ENCODE results near the gene CCT4. TPM values are rescaled to one million over a fixed set of nuclear protein-coding genes. Genes with fewer than 3 reads are reported as not detected.

Gene CCT4
- 178 and 181 TPM in 2 replicates for total RNA-seq

DNA sequence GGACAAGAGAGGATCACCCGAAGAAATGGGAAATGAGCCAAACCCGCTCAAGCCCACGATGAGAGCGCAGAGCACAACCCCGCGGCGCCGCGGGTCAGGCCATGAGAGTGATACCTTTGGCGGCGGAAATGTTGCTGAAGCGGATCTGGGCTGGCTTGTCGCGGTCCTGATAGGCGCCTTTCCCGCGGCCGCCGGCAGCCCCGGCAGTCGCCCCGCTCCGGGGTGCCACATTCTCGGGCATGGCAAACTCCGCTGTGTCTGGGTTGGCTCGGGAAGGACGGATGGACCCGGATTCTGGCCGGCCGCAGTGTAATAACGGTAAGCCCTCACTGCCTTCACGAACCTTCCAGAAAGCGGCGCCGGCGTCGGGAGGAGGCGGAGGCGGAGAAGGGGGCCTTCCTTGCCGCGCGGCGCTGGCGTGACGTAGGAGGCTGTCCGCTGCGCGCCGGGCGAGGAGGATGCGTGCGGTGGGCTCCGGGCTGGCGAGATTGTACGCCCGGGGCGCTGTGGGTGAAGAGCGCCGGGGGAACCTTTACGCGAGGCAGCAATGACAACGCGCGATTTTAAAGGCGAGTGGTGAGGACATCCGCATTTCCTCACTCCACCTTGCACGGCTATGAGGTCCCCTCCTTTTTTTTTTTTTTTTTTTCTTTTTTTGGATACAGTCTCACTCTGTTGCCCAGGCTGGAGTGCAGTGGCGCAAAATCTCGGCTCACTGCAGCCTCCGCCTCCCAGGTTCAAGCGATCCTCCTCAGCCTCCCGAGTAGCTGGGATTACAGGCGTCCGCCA lies at the start of gene CCT4:
Gene CCT4 (minus strand): TSS at position 390 of the 789 bp plus-strand sequence. CDS start 149 bp downstream, at position 241.
- intact Hi-C loops (cut with micrococcal nuclease): loop anchor here (1.0 to 10.0 kb wide), 15 partner anchors 17 to 1952 kb away; partner anchors contain the start of genes COMMD1, EHBP1, FAM161A and MDH1

DNA sequence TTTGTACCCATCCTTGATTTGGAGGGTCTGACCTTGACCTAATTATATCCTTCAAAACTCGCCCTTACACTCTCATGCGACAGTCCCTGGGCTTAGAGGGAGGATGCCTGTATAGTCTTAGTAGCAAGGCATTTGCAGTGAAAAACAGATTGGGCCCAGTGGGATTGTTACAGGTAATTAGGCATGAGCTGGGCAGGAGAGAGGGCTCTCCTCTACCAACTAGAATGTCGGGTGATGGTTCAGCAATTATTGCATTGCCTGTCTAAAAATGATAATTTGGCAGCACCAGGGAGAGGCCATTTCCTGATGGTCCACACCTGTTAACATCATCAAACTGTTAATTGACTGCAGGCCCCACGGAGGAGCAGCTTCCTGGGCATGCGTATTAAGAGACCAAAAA lies 49.4 kb upstream of the CCT4 start:
- intact Hi-C loops (cut with micrococcal nuclease): no loop called here

DNA sequence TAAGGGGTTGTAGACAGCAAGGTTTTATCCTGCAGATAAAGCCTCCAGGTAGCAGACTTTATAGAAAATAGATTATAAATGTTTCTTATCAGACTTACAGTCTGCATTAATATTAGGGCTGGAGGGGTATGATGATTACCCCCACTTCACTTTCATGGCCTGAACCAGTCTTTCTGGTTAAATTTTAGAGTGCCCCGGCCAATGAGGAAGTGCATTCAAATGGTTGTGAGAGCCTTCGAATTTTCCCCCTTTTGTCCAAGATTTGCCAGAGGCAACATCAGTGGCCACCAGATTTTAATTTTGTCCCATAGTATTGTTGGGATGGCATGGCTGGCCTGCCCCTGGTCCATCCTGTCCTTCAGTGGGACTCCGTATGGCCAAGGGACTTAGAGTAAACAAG lies 48.6 kb upstream of the CCT4 start:
- intact Hi-C loops (cut with micrococcal nuclease): no loop called here

GRCh38 chr2:61928826-61929461 lies 40.5 kb upstream of the CCT4 start:
- intact Hi-C loops (cut with micrococcal nuclease): no loop called here

- intact Hi-C loops (cut with micrococcal nuclease): no loop called here
Measured at GRCh38 chr2:61926531-61927477, 38.3 kb upstream of the CCT4 start.

DNA sequence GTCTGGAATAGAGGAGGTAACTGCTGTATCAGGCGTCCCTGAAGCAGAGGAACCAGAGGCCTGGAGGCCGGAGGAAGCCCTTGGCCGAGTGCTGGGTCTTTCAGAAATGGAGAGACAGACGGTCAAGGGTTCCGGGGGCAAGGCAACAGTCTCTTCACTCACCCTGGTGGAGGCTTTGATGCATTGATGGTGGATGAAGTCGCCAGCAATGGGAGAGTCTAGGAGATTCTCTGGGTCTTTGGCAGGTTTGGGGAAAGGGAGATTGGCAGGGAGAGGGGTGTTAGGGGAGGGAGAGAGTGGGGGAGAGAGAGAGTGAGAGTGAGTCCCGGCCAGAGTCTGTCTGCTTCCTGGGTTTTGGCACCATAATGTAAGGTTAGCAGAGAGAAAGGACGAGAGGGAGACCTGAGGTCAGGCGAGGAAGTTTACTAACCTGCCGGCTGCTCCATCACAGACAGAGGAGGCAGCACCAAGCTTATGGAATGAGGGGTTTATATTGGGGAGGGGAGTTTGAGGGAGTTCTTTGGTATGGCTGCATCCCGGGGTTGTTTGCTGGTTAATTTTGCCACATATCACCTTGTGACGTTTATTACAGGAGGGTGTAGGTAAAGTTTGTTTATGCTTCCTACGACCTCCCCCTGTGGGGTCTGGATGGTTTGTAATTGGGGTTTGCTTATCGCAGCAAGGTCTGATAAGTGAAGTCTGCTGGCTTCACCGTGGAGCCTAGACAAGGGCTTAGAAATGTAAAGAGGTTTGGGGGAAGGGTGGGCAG lies 36.6 kb upstream of the CCT4 start:
- intact Hi-C loops (cut with micrococcal nuclease): no loop called here

DNA sequence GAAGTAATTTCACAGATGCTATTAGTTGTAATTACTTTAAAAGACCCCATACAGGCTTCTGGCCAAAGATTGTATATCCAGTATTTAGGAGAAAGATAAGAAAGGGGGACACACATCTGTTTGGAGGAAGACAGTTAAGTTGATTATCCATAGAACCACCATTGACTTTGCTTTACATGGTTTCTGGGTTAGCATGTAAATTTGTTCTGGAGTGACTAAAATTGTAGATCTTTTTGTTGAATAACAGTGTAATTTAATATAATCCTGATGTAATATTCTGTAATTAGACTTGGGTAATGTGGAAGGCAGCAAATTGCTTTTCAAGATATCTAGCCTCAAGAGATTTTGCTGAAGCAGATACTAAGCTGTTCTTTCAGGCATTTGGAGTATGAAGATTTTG lies 34.3 kb upstream of the CCT4 start:
- intact Hi-C loops (cut with micrococcal nuclease): loop anchor here (2.0 kb wide), 1 partner anchor 64 kb away; no protein-coding TSS in a partner anchor

- intact Hi-C loops (cut with micrococcal nuclease): no loop called here
Measured at GRCh38 chr2:61920548-61920947, 32.1 kb upstream of the CCT4 start.

GRCh38 chr2:61914794-61915193 lies 26.3 kb upstream of the CCT4 start:
- intact Hi-C loops (cut with micrococcal nuclease): loop anchor here (5.0 kb wide), 1 partner anchor 383 kb away; no protein-coding TSS in a partner anchor

DNA sequence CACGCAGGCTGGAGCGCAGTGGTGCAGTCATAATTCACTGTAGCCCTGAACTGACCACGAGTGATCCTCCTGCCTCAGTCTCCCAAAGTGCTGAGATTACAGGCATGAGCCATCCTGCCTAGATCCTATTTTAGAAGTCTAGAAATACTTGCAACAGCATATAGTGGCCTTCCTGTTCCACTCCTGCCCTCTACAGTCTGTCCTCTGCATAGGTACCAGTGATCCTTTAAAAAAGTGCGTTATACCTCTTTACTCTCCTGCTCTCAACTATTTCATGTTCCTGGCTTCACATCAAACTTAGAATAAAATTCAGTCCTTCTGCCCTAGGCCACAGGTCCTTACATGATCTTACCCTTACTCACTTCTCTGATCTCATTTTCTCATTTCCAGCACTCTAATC lies 23.1 kb upstream of the CCT4 start:
- intact Hi-C loops (cut with micrococcal nuclease): no loop called here

DNA sequence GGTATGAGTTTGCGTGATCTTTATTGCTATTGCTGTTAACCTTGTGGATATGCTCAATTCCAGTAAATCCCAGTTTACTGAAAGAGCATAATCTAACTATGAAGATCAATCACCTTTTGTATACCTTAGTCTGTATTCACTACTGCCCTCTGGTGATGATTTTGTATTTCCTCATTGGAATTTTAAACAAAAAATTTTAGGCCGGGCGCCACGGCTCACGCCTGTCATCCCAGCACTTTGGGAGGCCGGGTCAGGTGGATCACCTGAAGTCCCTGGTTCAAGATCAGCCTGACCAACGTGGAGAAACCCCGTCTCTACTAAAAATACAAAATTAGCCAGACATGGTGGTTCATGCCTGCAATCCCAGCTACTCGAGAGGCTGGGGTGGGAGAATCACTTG lies 22.1 kb upstream of the CCT4 start:
- intact Hi-C loops (cut with micrococcal nuclease): no loop called here

DNA sequence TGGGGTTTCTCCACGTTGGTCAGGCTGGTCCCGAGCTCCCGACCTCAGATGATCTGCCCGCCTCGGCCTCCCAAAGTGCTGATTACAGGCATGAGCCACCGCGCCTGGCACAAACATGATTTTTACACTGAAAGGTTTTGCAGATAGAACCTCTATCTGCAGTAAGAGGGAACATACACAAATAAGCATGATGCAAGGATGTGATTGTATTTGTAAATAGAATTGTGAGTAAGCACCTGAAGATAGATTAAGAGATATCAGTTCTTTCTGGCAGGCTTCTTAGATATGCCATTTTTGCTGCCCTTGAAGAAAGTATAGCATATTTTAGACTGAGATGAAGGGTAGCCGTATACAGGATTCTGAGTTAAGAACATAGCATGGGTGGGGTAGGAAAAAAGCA lies 20.7 kb upstream of the CCT4 start:
- intact Hi-C loops (cut with micrococcal nuclease): loop anchor here (5.0 kb wide), 4 partner anchors 217 to 1678 kb away; partner anchors contain the start of genes EHBP1, MDH1 and WDPCP

DNA sequence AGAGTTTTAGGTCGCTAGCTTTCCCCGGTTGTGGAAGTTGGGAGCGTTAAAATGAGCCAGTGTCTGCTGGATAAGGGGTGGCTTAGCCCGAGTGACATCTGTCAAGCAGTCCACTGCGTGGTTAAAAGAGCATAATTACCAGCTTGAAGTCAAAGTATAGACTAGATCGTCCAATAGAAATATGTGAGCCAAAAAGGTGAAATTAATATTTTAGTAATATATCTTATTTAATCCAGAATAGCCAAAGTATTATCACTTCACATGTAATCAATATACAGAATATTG lies 17.7 kb upstream of the CCT4 start:
- intact Hi-C loops (cut with micrococcal nuclease): loop anchor here (5.0 kb wide), 4 partner anchors 214 to 1681 kb away; partner anchors contain the start of genes EHBP1, MDH1 and WDPCP

GRCh38 chr2:61905372-61906185 lies 17.1 kb upstream of the CCT4 start, which contains the start of gene COMMD1:
TSS of gene COMMD1 (plus strand) at chr2:61905674. CDS start at chr2:61905679, 5 bp downstream.
- intact Hi-C loops (cut with micrococcal nuclease): loop anchor here (1.0 to 5.0 kb wide), 8 partner anchors 17 to 1682 kb away; partner anchors contain the start of genes CCT4, EHBP1, FAM161A and MDH1

DNA sequence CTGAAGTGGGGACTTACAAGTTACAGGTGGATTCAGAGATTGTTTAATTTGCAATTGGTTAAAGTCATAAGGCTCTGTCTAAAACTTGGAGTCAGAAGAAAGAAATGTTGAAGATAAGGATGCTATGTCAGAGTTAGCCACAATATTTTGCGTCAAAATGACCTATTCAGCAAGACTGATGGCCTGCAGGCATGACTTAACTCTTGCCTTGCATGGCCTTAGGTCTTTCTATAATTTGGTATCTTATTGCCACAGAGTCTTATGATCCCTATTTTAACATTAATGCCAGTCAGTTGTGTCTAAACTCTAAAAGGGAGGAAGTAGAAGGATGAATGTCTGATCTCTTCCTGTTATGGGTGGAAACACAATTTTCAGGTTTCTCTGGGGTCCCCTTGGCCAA lies 11.8 kb upstream of the CCT4 start:
- intact Hi-C loops (cut with micrococcal nuclease): no loop called here

DNA sequence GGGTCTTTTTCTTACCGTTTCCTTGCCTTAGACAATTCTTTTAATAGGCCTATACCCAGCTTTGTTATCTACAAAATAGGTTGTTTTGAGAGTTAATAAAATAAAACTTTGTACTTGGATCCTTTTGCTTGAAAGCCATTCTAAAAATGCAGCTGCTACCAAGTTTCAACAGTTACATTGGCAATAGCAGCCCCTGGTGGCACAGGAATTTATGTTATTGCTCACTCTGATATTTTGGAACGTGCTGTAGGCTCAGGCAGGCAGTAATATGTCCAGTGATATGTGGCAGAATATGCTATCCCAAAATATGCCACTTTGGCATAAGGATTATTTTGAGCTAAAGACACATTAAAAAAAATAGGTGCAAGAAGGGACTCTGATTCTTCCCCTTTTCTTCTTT lies 10.4 kb upstream of the CCT4 start:
- intact Hi-C loops (cut with micrococcal nuclease): no loop called here

- intact Hi-C loops (cut with micrococcal nuclease): loop anchor here (1.0 to 10.0 kb wide), 15 partner anchors 18 to 1953 kb away; partner anchors contain the start of genes COMMD1, EHBP1, FAM161A and MDH1
Measured at GRCh38 chr2:61887717-61888266, 664 bp downstream of the CCT4 start.

- intact Hi-C loops (cut with micrococcal nuclease): loop anchor here (2.0 to 10.0 kb wide), 5 partner anchors 15 to 1004 kb away; partner anchors contain the start of genes REL and SANBR
Measured at GRCh38 chr2:61885896-61886603, 2.4 kb downstream of the CCT4 start.
